GM23338 (cell line): ENCODE measurements around the gene SPATA31C2.

Experiments
- EZH2 ChIP-seq: fragments of 200-600 bp; sonication (generic); IDR thresholded peaks from one replicate; pipeline ENCODE4 v1.8.0; 2017; ENCODE audit warnings: antibody characterized with exemption, mild to moderate bottlenecking, low read depth; ENCODE audit not compliant: unreplicated experiment
- EZH2phosphoT487 ChIP-seq: fragments of 200-600 bp; sonication (generic); IDR thresholded peaks from one replicate; pipeline ENCODE4 v1.8.1; 2018; ENCODE audit warnings: antibody characterized with exemption; ENCODE audit not compliant: unreplicated experiment
- TF ChIP-seq, protein P1 (sequence below), 2 experiments: fragments of 200-600 bp in 1 of 2; sonication (generic) in 1 of 2; conservative IDR thresholded peaks; 2 replicates each; pipeline versions ENCODE4 v1.5.1 to v1.6.1; 2016 to 2017; ENCODE audit warnings: antibody characterized with exemption in 2 of 2, low read depth in 2 of 2, mild to moderate bottlenecking in 2 of 2, moderate library complexity in 1 of 2
- TF ChIP-seq, protein P2 (sequence below): IDR thresholded peaks from one replicate; pipeline ENCODE4 v1.6.1; 2018; ENCODE audit warnings: antibody characterized with exemption; ENCODE audit not compliant: unreplicated experiment

DNA sequence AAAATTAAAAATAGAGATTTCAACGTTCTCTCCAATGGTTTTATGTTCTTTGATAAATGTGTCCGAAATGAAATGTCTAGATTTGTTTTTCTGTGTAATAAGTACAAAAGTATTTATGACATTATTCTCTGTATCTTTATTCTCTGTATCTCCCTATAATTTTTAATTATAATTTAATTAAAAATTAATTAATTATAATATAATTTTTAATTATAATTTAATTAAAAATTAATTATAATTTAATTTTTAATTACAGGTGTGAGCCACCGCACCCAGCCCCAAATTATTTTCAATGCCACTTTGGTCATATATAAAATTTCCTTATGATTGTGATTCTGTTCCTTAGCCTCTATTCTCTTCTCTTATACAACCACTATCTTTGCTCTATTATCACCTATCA, 28.2 kb downstream of the SPATA31C2 start:
- TF ChIP-seq, protein P1, sequence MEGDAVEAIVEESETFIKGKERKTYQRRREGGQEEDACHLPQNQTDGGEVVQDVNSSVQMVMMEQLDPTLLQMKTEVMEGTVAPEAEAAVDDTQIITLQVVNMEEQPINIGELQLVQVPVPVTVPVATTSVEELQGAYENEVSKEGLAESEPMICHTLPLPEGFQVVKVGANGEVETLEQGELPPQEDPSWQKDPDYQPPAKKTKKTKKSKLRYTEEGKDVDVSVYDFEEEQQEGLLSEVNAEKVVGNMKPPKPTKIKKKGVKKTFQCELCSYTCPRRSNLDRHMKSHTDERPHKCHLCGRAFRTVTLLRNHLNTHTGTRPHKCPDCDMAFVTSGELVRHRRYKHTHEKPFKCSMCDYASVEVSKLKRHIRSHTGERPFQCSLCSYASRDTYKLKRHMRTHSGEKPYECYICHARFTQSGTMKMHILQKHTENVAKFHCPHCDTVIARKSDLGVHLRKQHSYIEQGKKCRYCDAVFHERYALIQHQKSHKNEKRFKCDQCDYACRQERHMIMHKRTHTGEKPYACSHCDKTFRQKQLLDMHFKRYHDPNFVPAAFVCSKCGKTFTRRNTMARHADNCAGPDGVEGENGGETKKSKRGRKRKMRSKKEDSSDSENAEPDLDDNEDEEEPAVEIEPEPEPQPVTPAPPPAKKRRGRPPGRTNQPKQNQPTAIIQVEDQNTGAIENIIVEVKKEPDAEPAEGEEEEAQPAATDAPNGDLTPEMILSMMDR (conservative IDR thresholded peaks at IDR 0.05; ENCODE audit: low read depth in 2 of 2), result no peak
- TF ChIP-seq EZH2phosphoT487, result no peak
- TF ChIP-seq EZH2, result no peak
- TF ChIP-seq, protein P2, sequence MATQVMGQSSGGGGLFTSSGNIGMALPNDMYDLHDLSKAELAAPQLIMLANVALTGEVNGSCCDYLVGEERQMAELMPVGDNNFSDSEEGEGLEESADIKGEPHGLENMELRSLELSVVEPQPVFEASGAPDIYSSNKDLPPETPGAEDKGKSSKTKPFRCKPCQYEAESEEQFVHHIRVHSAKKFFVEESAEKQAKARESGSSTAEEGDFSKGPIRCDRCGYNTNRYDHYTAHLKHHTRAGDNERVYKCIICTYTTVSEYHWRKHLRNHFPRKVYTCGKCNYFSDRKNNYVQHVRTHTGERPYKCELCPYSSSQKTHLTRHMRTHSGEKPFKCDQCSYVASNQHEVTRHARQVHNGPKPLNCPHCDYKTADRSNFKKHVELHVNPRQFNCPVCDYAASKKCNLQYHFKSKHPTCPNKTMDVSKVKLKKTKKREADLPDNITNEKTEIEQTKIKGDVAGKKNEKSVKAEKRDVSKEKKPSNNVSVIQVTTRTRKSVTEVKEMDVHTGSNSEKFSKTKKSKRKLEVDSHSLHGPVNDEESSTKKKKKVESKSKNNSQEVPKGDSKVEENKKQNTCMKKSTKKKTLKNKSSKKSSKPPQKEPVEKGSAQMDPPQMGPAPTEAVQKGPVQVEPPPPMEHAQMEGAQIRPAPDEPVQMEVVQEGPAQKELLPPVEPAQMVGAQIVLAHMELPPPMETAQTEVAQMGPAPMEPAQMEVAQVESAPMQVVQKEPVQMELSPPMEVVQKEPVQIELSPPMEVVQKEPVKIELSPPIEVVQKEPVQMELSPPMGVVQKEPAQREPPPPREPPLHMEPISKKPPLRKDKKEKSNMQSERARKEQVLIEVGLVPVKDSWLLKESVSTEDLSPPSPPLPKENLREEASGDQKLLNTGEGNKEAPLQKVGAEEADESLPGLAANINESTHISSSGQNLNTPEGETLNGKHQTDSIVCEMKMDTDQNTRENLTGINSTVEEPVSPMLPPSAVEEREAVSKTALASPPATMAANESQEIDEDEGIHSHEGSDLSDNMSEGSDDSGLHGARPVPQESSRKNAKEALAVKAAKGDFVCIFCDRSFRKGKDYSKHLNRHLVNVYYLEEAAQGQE, result no peak
